Measurements from ENCODE around the gene EXO1. TPM values are rescaled to one million over a fixed set of nuclear protein-coding genes. Genes with fewer than 3 reads are reported as not detected.

Gene EXO1
- polyA plus RNA-seq, 1 of the 3 experiments (the other 2 are of a cell fraction): 3.9 TPM

DNA sequence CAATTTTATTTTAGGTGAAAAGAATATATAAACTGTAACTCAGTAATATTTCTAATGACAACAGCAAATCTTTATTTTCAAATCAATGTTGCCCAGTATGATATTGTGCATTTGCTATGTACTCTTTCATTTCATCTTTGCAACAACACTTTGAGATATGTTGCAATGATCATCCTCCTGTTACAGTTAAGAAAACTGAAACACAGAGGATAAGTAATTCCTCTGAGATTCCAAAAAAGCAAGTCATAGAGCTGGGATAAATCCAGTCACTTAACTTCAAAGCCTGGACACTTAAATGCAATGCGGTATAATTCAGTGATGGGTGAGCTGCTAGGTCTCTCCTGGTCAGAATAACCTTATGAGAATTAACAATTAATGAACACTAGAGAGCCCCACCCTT, 48.6 kb upstream of the EXO1 start:
- TF ChIP-seq POLR2AphosphoS5 (IDR thresholded peaks at IDR 0.05; ENCODE audit: low read depth, low read length): no peak
- no peak for TF ChIP-seq MEF2A (IDR thresholded peaks at IDR 0.05; ENCODE audit: borderline replicate concordance, low read depth)
- TF ChIP-seq TEAD4 (IDR thresholded peaks at IDR 0.05; ENCODE audit: borderline replicate concordance, insufficient read depth): no peak
- TF ChIP-seq MXI1 (IDR thresholded peaks at IDR 0.05; ENCODE audit: low read depth, low read length): no peak
- TF ChIP-seq, protein P1, sequence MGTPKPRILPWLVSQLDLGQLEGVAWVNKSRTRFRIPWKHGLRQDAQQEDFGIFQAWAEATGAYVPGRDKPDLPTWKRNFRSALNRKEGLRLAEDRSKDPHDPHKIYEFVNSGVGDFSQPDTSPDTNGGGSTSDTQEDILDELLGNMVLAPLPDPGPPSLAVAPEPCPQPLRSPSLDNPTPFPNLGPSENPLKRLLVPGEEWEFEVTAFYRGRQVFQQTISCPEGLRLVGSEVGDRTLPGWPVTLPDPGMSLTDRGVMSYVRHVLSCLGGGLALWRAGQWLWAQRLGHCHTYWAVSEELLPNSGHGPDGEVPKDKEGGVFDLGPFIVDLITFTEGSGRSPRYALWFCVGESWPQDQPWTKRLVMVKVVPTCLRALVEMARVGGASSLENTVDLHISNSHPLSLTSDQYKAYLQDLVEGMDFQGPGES (IDR thresholded peaks at IDR 0.05; ENCODE audit: low read depth, low read length): no peak
- TF ChIP-seq RAD21 (IDR thresholded peaks at IDR 0.05; ENCODE audit: low read length): no peak
- TF ChIP-seq FOSL2 (IDR thresholded peaks at IDR 0.05; ENCODE audit: borderline replicate concordance, low read depth): no peak
- TF ChIP-seq, protein P2, sequence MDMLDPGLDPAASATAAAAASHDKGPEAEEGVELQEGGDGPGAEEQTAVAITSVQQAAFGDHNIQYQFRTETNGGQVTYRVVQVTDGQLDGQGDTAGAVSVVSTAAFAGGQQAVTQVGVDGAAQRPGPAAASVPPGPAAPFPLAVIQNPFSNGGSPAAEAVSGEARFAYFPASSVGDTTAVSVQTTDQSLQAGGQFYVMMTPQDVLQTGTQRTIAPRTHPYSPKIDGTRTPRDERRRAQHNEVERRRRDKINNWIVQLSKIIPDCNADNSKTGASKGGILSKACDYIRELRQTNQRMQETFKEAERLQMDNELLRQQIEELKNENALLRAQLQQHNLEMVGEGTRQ (IDR thresholded peaks at IDR 0.05; ENCODE audit: borderline replicate concordance, low read depth, low read length): no peak
- Histone ChIP-seq H2AFZ (ENCODE audit: low read depth) (no peak overlapping the region), H3K9me2 (no peaks in the 10 kb centered on the region), H3K4me1 (ENCODE audit: control insufficient read depth in 1 of 2, insufficient read depth in 2 of 2, low read depth in 1 of 2, low read length in 1 of 2) (no peaks in the 10 kb centered on the region), H3K79me2 (ENCODE audit: insufficient read depth) (no peaks in the 10 kb centered on the region), H3K27me3 (ENCODE audit: insufficient read depth) (no peaks in the 10 kb centered on the region), H3K36me3 (replicated peaks in 1 of 2; ENCODE audit: control insufficient read depth in 1 of 2, insufficient read depth in 2 of 2, low read length in 1 of 2) (peaks cover 0 to 3% of the 10 kb centered on the region in 2 experiments), H3K4me3 (ENCODE audit: low read depth in 2 of 2, low read length in 1 of 2) (no peak overlapping the region), H3K27ac (ENCODE audit: low read depth in 2 of 2, low read length in 1 of 2) (no peak overlapping the region), H3F3A (replicated peaks; ENCODE audit: insufficient read depth) (no peaks in the 10 kb centered on the region), H3K9me3 (no peaks in the 10 kb centered on the region), H3K9ac (no peak overlapping the region), H4K20me1 (ENCODE audit: insufficient read depth) (no peaks in the 10 kb centered on the region), H3K4me2 (no peak overlapping the region)
- no peak for DNase-seq
- WGBS (ENCODE audit: low lambda C conversion rate): 83% methylated on average over 1 of the region's 1 CpG
- ChIA-PET CTCF (interaction anchor here (1.1 kb wide), 1 partner anchor 12 kb away, joined by 3 read pairs; no protein-coding TSS in a partner anchor), POLR2A (no interaction called here)

DNA sequence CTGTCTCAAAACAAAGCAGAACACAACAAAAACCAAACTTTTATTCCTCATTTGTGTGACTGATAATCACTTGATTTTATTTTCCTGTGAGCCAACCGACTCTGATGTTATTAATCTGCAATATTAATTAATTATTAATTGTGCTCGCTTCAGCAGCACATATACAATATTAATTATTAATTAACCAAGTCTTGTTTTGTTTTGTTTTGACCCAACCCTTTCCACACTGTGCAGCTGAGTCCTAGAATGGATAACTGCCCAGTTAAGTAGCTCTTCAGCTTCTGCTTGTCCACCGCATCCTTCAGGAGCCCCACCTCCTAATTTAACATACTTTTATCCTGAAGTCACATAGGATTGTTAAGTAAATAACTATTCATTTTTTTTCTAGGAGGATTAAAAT, 47.4 kb upstream of the EXO1 start:
- WGBS (ENCODE audit: low lambda C conversion rate): 44% methylated on average over 3 of the region's 3 CpGs

More for the DNA sequence above, 47.4 kb upstream of the EXO1 start:
- CTCF ChIA-PET: no interaction called here
- Histone ChIP-seq H3K9me3 (no peaks in the 10 kb centered on the region), H3K27me3 (ENCODE audit: insufficient read depth) (no peaks in the 10 kb centered on the region), H4K20me1 (ENCODE audit: insufficient read depth) (no peaks in the 10 kb centered on the region), H3K27ac (ENCODE audit: low read depth in 2 of 2, low read length in 1 of 2) (no peak overlapping the region), H3K79me2 (ENCODE audit: insufficient read depth) (no peaks in the 10 kb centered on the region), H3K9me2 (no peaks in the 10 kb centered on the region), H3F3A (replicated peaks; ENCODE audit: insufficient read depth) (no peaks in the 10 kb centered on the region), H3K4me1 (ENCODE audit: control insufficient read depth in 1 of 2, insufficient read depth in 2 of 2, low read depth in 1 of 2, low read length in 1 of 2) (no peaks in the 10 kb centered on the region), H3K4me2 (no peak overlapping the region), H3K9ac (no peak overlapping the region), H3K4me3 (ENCODE audit: low read depth in 2 of 2, low read length in 1 of 2) (no peak overlapping the region), H2AFZ (ENCODE audit: low read depth) (no peak overlapping the region), H3K36me3 (replicated peaks in 1 of 2; ENCODE audit: control insufficient read depth in 1 of 2, insufficient read depth in 2 of 2, low read length in 1 of 2) (peaks cover 0 to 3% of the 10 kb centered on the region in 2 experiments)
- no peak for TF ChIP-seq SIN3A (IDR thresholded peaks at IDR 0.05; ENCODE audit: borderline replicate concordance, low read depth, low read length)
- TF ChIP-seq NRF1 (IDR thresholded peaks at IDR 0.05; ENCODE audit: low read depth, low read length): no peak
- no peak for TF ChIP-seq POLR2AphosphoS5 (IDR thresholded peaks at IDR 0.05; ENCODE audit: low read depth, low read length)
- no peak for TF ChIP-seq RFX5 (IDR thresholded peaks at IDR 0.05; ENCODE audit: low read length)
- TF ChIP-seq FOXJ3 (CRISPR knock-in tag; IDR thresholded peaks at IDR 0.05): no peak
- TF ChIP-seq, protein P1 (IDR thresholded peaks at IDR 0.05; ENCODE audit: low read depth, low read length): no peak
- TF ChIP-seq RCOR1 (IDR thresholded peaks at IDR 0.05; ENCODE audit: low read length): no peak
- no peak for TF ChIP-seq TCF12 (IDR thresholded peaks at IDR 0.05)
- TF ChIP-seq GABPA (IDR thresholded peaks at IDR 0.05; ENCODE audit: low read depth): no peak
- TF ChIP-seq, protein P3, sequence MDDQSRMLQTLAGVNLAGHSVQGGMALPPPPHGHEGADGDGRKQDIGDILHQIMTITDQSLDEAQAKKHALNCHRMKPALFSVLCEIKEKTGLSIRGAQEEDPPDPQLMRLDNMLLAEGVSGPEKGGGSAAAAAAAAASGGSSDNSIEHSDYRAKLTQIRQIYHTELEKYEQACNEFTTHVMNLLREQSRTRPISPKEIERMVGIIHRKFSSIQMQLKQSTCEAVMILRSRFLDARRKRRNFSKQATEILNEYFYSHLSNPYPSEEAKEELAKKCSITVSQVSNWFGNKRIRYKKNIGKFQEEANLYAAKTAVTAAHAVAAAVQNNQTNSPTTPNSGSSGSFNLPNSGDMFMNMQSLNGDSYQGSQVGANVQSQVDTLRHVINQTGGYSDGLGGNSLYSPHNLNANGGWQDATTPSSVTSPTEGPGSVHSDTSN (IDR thresholded peaks at IDR 0.05): no peak
- no peak for TF ChIP-seq GATA2 (CRISPR knock-in tag; IDR thresholded peaks at IDR 0.05)
- no peak for TF ChIP-seq NFIC (IDR thresholded peaks at IDR 0.05; ENCODE audit: borderline replicate concordance)
- DNase-seq: no peak
- POLR2A ChIA-PET: no interaction called here

Data from SK-N-SH (cell line).